GM12873 (cell line): ENCODE measurements around the gene CHMP4A.

Source experiments
- CTCF ChIP-seq: IDR thresholded peaks from 2 replicates; pipeline ENCODE4 v1.5.1; 2012; ENCODE audit warnings: low read depth, mild to moderate bottlenecking, moderate library complexity, low read length, control low read depth; ENCODE audit not compliant: insufficient read depth; ENCODE audit errors: missing control alignments

The CHMP4A gene

GRCh38 chr14:24213866-24214662 is 776 bp upstream of the CHMP4A start:
- no peak for TF ChIP-seq CTCF

- TF ChIP-seq CTCF: no peak
Measured at GRCh38 chr14:24211311-24211710, 2.0 kb downstream of the CHMP4A start.

GRCh38 chr14:24207625-24208024 is 5.7 kb downstream of the CHMP4A start:
- TF ChIP-seq CTCF: no peak

GRCh38 chr14:24207104-24207551 is 6.2 kb downstream of the CHMP4A start:
- TF ChIP-seq CTCF: no peak

- no peak for TF ChIP-seq CTCF
Measured at GRCh38 chr14:24206260-24207103, 6.8 kb downstream of the CHMP4A start.

- TF ChIP-seq CTCF: no peak
Measured at GRCh38 chr14:24204163-24205146, 8.8 kb downstream of the CHMP4A start.
